NCI-H446 treated with DMSO at 0.1 percent for 48 hours (cell line): ENCODE data around the gene KLF11.
"Not testable (repeated sequence)": the region's sequence is repeated elsewhere in the genome, so short reads cannot be mapped to it uniquely, and the experiment has no call there.

ENCODE experiments used
- DNase-seq: peaks from one replicate; lab custom pipeline; 2025; lab: John Stamatoyannopoulos, UW

Gene KLF11

DNA sequence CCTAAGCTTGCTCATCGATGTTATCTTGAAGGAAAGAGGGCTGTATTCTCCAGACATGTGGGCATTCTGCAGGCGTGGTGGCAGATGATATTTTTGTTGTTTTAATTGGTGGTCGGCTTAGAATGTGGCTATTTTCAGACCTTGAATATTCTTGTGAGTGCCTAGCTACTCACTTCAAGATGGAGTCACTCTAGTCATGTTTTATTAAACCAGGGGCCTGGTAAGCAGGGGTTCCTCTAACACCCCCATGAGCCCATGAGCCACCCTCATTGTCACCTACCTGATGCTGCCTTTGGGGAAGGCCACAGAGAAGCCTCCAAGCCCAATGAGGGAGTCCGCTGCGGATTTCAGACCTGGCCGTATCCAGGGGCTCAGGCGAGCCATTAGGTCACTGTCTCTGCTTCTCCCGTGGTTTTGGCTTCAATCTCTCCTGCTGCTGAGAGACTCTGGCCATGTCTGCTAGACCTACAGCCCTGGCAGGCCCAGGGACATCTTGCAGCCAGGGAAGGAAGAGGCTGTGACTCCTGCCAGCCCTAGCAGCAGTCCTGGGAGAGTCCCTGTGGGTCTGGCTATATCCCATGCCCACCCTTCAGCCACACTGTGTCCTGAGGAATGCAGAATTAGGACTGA lies 16.3 kb upstream of the KLF11 start:
- no peak for DNase-seq

DNA sequence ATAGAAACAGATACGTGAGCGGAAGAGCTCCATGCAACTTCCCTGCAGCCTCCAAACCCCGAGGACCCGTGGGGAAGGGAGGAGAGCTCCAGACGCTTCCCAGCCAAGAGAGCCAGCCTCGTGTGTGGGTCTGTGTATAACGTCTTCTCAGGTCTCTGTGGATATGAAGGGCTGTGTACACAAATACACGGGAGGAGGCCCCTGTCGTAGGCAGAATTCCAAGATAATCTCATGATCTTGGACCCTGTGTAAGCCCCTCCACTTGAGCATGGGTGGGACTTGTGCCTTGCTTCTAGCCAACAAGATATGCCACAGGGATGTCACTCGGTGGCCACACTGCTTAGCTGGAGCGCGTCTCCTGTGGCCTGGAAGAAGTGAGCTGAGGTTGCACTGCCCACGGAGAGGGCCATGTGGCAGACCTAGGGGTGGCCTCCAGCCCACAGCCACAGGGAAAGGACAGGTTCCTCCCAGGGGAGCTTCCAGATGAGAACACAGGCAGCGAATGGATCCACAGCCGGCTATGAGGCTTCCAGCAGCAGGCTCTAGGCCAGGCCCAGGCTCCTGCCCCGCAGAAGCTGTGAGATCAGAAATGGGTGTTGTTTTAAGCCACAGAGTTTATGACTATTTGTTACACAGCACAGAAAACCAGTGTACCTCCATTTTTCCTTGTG lies 15.6 kb upstream of the KLF11 start:
- no peak for DNase-seq

DNA sequence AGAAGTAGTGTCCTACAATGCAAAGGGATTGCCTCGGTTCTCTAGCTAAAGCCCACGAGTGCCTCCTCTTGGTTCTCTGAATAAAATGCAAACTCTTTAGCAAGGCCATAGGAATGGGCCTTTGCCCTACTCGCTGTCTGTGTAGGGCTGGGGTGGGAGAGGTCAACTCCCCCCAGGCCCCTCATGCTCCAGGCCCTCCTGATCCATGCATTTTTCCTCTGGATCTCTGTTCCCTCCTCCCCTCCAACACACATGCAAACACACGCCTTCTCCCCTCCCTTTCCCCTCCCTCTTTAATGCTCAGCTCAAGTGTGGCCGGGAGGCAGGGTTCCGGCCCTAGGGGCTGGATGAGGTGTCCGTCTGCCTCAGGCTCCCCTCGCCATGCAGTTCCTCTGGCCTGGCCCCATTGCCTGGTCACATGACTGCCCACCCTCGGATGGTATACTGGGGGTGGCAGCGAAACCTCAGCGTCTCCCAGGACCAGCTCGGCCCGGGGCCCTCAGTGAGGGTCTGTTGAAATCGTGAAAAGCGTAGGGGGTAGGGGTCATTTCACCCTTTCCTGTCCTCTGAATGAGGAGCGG lies 14.9 kb upstream of the KLF11 start:
- no peak for DNase-seq

DNA sequence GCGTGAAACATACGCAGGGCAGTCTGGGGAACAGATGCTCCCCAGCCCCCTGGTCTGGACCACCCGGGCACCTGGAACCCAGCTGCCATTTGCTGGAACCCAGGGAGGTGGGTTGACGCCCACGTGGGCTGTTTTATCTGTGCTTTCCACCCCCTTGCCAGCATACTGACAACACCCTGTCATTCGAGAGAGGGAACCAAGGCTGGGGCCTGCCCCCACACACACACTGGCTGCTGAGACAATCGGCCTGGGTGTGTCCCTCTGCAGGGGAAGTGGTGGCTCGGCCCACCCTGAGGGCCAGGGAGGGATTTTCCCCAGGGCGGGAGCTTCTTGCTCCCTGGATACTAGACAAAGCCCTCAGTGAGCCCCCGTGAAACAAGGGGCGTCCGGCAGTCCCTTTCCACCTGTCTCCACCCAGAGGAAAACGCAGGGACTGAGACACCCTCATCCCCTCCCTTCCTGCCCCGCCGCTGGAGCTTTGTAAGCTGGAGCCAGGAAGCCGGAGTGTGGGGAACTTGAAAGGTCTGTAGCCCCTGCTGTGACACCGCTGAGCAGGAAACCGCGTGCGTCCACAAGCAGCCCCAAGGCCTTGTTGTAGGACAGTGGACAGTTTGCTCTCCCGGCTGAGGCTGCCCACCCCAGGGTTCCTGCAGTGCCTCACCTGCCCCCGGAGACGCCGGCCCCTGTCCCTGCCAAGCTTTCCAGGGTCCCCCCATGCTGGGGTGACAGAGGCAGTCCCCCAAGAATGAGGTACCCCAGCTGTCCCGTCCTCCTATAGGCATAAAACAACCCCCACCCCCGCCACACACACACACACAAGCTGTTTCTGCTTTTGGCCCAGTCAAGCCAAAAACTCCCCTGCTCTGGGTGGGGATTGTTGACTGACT lies 14.1 kb upstream of the KLF11 start:
- DNase-seq: no peak

DNA sequence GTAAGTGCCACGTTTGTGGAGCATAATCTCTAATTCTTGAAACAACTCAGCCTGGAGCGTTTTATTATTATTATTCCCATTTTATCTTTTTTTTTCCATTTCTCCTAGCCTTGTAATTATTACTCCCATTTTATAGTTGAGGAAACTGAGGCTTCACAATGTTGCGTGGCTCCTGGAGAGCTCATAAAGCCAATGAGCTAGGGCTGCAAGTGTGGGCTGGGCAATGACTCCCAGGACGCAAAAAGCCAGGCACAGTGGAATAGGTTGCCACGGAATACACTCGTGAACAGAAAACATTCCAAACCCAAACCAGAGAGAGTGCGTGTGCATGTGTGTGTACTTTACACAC lies 13.5 kb upstream of the KLF11 start:
- DNase-seq: no peak

DNA sequence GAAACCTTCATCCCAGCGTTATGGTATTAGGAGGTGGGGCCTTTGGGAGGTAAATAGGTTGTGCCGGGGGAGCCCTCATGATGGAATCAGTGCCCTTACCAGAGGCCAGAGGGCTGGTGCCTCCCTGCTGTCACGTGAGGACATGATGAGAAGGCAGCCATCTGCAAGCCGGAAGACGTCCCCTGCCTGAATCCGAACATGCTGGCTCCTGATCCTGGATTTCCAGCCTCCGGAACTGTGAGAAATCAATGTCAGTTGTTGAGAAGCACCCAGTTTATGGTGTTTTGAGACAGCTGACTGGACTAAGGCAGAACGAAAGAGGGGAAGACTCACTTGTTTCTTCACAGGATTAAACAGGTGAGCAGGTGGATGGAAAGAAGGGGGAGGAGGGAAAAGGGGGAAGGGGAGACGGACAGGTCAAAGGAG lies 13.0 kb upstream of the KLF11 start:
- no peak for DNase-seq

DNA sequence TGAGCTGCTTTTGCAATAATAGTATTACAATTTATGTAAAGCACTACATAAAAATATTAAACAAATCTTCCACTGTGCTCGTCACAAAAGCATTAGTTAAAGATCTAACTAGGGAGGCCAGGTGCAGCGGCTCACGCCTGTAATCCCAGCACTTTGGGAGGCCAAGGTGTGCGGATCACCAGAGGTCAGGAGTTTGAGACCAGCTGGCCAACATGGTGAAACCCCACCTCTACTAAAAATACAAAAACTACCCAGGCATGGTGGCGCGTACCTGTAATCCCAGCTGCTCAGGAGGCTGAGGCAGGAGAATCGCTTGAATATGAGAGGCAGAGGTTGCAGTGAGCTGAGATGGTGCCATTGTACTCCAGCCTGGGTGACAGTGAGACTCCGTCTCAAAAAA lies 12.6 kb upstream of the KLF11 start:
- not testable (repeated sequence) for DNase-seq

DNA sequence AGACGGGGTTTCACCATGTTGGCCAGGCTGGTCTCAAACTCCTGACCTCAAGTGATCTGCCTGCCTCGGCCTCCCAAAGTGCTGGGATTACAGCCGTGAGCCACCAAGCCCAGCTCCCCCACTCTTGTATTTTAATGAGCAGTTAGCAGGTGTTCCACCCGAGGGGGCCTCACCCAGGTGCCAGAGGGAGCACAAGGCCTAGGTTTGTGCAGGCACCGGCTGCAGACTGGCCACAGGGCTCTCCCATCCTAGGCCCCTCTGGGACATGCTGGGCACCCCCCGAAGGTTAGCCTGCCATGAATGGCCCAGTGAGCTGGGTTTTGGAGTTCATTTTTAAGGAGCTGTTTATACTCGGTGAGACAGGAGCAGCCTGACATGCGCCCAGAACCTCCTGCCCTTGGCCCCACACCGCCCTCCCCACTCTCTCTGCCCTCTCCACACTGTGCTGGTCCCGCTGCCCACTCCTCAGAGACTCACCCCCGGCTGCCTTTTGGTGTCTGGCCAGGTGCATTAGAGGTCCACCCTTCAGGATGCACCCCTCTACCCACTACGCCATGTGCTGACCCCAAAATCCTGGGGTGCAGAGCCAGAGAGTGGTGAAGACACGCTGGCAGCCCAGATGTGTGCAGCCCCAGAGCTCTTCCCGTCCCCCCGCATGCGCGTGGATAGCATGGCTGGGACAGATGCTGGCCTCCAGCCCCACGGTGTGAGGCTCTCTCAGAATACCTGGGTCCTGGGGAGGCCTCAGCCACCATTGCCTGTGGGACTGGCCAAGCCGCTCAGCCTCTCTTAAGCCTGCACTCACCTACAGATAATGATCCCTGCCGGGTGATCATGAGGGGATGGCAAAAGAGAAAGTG lies 11.2 kb upstream of the KLF11 start:
- DNase-seq: no peak

DNA sequence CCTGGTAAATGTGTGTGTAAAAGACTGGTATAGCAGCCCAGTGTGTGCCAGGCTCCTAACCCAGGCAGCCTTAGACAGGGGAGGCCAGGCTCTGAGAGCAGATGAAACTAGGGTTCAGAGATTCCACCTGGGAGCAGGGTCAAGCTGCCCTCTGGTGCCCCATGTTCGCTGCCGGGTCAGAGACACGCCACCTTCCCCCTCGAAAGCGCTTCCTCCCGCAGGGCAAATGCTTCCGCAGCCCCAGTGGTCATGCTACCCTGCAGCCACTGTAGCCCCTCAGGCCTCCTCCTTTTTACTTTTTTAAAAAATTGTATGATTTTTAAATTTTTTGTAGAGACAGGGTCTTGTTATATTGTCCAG lies 10.6 kb upstream of the KLF11 start:
- DNase-seq: no peak

DNA sequence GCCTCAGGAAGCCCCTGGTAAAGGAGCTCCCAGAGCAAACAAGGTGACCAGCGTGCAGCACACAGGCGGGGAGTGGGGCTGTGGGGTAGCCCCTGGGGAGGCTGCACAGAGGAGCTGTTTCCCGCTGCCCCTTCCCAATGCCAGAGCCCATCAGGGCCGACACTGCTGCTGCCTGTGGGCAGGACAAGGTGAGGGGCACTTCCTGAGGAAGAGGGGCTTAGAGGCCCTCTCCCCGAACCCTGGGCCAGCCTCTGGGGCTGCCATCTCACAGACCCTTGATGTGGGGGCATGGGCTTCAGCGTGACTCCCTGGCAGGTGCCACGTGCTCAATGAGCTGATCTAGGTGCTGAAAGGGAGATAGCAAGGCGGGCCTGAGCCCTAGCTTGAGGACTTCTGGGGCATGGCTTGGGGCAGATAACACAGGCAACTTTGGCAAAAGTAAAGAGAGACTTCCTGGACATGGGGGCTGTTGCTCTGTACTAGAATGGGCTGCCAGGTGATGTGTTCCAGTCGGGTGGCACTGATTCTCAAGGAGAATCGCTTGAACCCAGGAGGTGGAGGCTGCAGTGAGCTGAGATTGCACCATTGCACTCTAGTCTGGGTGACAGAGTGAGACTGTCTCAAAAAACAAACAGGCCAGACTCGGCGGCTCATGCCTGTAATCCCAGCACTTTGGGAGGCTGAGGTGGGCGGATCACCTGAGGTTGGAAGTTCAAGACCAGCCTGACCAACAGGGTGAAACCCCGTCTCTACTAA lies 9.9 kb upstream of the KLF11 start:
- no peak for DNase-seq

DNA sequence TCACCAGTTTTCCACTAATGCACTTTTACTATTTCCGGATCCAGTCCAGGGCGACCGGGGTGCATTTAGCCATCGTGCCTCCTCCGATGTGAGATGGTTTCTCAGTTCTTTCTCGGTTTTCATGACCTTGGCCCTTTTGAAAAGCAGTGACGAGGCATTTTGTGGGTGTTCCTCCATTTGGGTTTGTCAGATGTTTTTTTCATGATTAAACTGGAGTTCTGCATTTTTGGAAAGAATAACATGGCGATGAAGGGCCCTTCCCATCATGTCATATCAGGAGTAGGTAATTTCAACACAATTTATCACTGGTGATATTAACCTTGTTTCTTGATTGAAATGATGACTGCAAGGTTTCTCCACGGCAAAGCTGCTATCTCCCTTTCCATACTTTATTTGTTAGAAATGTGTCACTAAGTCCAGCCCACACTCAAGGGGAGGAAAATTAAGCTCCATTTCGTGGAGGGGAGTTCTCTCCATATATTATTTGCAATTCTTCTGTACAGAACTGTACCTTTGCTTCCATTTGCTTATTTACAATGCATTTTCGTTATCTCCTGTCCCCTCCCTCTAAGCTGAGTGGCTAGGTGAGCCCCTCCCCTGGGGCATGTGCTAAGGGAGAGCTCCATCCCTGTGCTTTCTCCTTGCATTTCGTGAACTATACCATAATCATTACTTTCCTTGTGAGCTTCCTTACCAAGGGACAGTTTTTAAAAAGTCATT lies 8.9 kb upstream of the KLF11 start:
- no peak for DNase-seq

DNA sequence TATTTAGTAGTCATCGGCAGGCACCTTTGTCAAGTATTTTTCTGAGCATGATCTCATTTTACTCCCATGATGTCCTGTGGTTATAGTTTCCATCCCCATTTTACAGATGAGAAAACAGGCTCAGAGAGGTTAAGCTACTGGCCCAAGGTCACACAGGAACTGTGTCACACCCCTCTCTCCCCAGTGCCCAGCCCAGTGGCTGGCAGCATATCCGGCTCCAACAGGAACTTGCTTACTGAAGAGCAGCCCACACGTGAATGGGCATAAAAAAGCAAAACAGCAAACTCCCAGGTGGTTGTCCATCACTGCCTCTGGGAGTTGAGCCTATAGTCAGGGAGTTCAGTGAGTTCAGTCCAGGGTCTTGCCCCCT lies 8.3 kb upstream of the KLF11 start:
- DNase-seq: no peak

DNA sequence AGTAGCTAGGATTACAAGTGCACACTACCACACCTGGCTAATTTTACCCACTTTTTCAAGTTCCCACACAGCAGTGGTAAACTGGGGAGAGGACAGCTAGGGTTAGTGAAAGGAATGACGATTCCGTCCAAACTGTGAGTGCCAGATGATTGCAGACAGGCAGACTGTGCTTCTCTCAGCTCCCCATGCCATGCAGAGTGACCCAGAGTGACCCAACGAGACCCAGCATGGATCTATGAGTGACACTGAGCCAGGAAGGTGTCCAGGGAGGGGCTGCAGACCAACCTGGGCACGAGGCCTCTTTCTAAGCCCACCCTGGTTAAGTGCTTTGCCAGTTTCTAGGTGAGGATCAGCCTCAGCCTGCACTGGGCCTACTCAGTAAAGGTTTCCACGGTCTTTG lies 7.7 kb upstream of the KLF11 start:
- no peak for DNase-seq

DNA sequence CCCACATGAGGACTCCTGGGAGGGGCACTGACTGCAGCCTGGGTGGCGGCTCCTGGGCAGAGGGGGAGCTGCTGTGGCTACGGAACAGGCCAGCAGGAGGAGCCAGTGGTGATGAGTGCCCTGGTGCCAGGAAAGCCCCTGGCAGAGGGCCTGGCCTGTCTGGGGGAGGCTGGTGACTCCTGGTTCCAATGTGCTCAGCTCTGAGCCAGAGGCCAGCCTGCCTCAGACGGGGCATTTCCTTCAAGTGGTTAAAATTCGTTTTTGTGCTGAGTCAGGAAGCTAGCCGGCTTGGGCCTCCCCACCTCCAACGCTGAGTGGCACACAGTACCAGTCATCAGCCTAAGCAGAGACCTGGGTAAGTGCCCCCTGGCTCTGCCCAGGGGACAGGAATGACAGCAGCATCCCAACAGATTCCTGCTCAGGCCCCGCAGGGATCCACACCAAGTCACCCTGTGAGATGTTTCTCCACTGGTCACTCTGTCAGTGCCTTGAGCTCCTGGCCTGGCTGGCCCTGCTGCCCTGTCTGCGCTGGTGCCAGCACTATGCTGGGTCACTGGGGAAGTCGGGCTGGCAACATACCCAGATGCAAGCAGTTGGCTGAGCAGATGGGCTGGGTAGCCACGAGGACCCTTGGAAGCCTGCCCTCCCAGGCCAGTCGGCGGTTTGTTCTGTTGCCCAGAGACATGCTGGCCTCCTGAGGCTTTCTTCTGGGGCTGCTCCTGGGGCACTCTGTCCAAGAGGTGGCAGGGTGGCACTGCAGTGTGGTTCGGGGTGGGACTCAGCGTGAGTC lies 7.1 kb upstream of the KLF11 start:
- peak; percentile 61 for DNase-seq

DNA sequence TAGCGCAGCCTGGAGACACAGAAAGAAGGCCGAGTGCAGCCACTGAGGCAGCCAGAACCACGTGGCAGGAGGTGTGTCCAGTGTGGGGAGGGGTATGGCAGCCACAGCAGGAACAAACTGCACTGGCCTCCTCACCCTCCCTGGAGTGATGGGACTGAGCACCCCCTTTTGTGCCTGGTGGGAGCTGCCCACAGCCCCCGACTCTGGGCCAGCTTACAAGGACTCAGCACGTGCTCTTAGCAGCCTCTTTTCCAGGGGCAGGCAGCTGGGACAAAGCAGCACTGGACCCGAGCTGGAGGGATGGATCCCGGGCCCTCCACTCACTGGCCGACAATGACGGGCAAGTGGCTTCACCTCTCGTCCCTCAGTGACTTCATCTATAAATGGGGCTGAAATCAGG lies 5.2 kb upstream of the KLF11 start:
- DNase-seq: no peak

DNA sequence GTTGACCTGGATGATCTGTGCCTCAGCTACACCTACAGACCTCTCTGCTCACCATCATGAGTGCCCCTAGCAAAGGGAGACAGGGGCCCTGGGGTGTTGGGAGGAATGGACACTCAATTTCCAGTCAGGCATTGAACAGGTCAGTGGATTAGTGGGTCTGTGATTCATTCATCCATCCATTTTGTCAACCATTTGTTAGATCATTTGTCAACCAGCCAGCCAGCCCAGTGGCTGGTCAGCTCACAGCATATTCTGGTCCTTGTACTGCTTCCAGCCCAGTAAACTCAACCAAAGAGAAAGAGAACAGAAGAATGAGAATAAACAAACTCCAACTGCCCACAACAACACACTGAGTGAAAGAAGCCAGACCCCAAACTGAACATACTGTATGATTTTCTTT lies 4.6 kb upstream of the KLF11 start:
- no peak for DNase-seq

DNA sequence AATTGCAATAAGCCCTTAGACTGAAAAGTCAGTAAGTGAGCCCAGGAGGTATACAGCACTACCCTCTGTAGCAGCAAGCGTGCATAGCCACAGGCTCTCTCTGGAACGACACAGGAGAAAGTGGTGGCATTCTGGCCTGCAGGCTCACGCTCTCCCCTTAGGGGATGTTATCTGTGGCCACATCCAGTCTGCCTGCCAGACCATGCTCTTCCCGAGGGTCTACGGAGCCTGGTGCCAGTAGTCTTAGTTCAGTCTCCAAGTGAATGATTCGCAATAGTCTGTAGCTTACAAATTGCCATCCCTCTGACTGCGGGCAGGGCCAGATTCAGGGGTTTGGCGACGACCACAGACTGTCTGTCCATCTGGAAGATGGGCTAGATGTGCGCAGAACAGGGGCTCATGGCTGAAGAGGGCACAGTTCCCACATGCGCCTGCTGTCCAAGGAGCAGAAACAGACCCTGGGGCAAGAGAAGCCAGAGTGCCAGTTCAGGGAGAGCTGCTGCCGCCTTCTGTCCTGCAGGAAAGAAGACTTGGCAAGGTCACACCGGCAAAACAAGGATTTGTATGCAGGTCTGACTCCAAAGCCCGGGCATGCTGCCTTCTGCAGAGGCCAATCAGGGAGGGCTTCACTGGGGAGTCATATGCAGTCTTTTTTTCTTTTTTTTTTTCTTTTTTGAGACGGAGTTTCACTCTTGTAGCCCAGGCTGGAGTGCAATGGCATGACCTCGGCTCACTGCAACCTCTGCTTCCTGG lies 3.5 kb upstream of the KLF11 start:
- peak; percentile 90 for DNase-seq

DNA sequence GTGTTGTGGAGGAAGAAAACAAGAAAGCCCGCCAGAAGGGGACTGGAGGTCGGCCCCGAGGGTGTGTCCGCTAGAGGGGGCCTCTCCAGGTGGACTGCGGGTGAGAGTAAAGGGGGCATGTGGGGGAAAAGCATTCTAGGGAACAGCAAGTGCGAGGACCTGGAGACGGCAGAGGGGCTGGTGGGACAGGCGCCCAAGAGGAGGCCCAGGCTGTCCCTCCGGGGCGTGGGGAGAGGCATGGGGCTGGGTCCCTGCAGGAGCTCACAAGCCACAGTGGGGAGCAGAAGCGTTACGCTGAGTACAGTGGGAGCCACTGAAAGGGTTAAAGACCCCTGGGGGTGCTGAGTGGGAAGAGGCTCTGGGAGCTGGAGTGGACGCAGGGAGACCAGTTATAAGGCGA lies 1.6 kb upstream of the KLF11 start:
- DNase-seq: no peak
